Natural killer cell (primary cell): Measurements from ENCODE around the gene CLCNKA. TPM values are rescaled to one million over a fixed set of nuclear protein-coding genes. Genes with fewer than 3 reads are reported as not detected.

Source experiments
- ATAC-seq, 3 donors: fragments of 150-1000 bp in 2 of 3; fragments of 200-7000 bp in 1 of 3; cut with Tn5 transposase; 1 replicate in 1 of 3; 2 replicates in 2 of 3; pipeline ENCODE4 v1.10.0; 2021; ENCODE audit warnings: mild to moderate bottlenecking in 2 of 3, moderate library complexity in 2 of 3
- DNase-seq, 2 donors: peaks; one replicate each; pipeline versions ENCODE4 v3.0.0 to v3.0.0-alpha.2; 2013 to 2021; ENCODE audit warnings: mixed read lengths in 1 of 2
- H3K27ac ChIP-seq: one replicate; pipeline ENCODE4 v1.5.1; 2013; ENCODE audit warnings: mild to moderate bottlenecking, low read length
- H3K27me3 ChIP-seq: one replicate; pipeline ENCODE4 v1.6.1; 2013; ENCODE audit warnings: low read length; ENCODE audit not compliant: control insufficient read depth, insufficient read depth
- H3K36me3 ChIP-seq: one replicate; pipeline ENCODE4 v1.6.1; 2013; ENCODE audit warnings: low read length; ENCODE audit not compliant: control insufficient read depth, insufficient read depth
- H3K4me1 ChIP-seq: one replicate; pipeline ENCODE4 v1.6.1; 2013; ENCODE audit warnings: low read length; ENCODE audit not compliant: control insufficient read depth, insufficient read depth
- H3K4me3 ChIP-seq: one replicate; pipeline ENCODE4 v1.5.1; 2013; ENCODE audit warnings: low read length
- H3K9me3 ChIP-seq: one replicate; pipeline ENCODE4 v1.6.1; 2013; ENCODE audit warnings: low read length; ENCODE audit not compliant: control insufficient read depth, insufficient read depth
- H3K27ac Mint-ChIP-seq, 2 donors: one replicate each; pipeline ENCODE4 v1.8.0; 2022; ENCODE audit warnings: mild to moderate bottlenecking in 2 of 2, mixed read lengths in 2 of 2, moderate library complexity in 1 of 2
- H3K27me3 Mint-ChIP-seq, 2 donors: one replicate each; pipeline ENCODE4 v1.8.0; 2022; ENCODE audit warnings: low read depth in 2 of 2, mixed read lengths in 2 of 2
- H3K36me3 Mint-ChIP-seq: one replicate; pipeline ENCODE4 v1.8.0; 2022; ENCODE audit warnings: mixed read lengths
- H3K4me1 Mint-ChIP-seq, 2 donors: one replicate each; pipeline ENCODE4 v1.8.0; 2022; ENCODE audit warnings: mixed read lengths in 2 of 2
- H3K4me3 Mint-ChIP-seq: one replicate; pipeline ENCODE4 v1.8.0; 2022; ENCODE audit warnings: mild to moderate bottlenecking, moderate library complexity, mixed read lengths
- H3K9me3 Mint-ChIP-seq, 2 donors: one replicate each; pipeline ENCODE4 v1.8.0; 2022; ENCODE audit warnings: mixed read lengths in 2 of 2
- WGBS: methylation state at CpG from one replicate; pipeline ENCODE4 v1.1.7; 2013; ENCODE audit warnings: missing lambda C conversion rate; ENCODE audit not compliant: insufficient coverage; 5-methylcytosine and 5-hydroxymethylcytosine counted together
- intact Hi-C: fragments of 100-400 bp; cut with micrococcal nuclease; formaldehyde crosslinking; loops from one replicate; pipeline ENCODE4 v1.14.2; 2022
- total RNA-seq, 4 donors: library from RNA; stranded (reverse); fragments of 120-200 nt in 1 of 4; gene quantifications; one replicate each; pipeline versions ENCODE4 v1.2.3 to v1.2.4, GENCODE V29; 2013 to 2022
- TF ChIP-seq, protein P1 (sequence below): fragments of 200-600 bp; IDR thresholded peaks from one replicate; pipeline ENCODE4 v1.8.0; 2022; ENCODE audit warnings: antibody characterized with exemption

The CLCNKA gene
- total RNA-seq, 3 donors from 2014 or later (not counting 1 experiment from before 2014, with no cell fraction given): 0.16 to 0.33 TPM; not detected in 1

DNA sequence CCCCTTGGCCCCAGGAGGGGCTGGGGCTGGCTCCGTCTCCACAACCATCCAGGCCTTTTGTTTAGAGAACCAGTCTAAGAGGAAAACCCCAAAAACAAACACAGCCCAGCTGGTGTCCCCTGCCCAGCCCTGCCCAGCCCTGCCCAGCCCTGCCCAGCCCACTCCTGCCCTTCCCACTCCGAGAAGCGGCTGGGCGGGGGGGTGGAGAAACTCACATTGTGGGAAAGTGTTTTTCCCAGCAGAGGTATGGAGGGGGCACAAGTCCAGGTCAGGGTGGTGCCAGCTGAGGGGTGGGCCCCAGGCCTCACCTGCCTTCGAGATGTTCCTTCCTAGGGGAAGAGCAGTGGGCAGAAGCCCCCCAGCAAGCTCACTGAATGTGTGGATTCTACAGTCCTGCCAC is 61.6 kb downstream of the CLCNKA start:
- peaks cover 16% of the 10 kb centered on the region for H3K4me1 ChIP-seq
- H3K27ac ChIP-seq: no peak overlapping the region
- intact Hi-C loops: no loop called here
- WGBS: 99% methylated on average over 5 of the region's 5 CpGs
- Mint-ChIP-seq H3K4me3 (no peak overlapping the region), H3K4me1 (peaks cover 5 to 9% of the 10 kb centered on the region in 2 donors), H3K27me3 (peaks cover 0 to 2% of the 10 kb centered on the region in 2 donors), H3K9me3 (no peaks in the 10 kb centered on the region), H3K27ac (no peak overlapping the region), H3K36me3 (no peaks in the 10 kb centered on the region)
- TF ChIP-seq, protein P1, sequence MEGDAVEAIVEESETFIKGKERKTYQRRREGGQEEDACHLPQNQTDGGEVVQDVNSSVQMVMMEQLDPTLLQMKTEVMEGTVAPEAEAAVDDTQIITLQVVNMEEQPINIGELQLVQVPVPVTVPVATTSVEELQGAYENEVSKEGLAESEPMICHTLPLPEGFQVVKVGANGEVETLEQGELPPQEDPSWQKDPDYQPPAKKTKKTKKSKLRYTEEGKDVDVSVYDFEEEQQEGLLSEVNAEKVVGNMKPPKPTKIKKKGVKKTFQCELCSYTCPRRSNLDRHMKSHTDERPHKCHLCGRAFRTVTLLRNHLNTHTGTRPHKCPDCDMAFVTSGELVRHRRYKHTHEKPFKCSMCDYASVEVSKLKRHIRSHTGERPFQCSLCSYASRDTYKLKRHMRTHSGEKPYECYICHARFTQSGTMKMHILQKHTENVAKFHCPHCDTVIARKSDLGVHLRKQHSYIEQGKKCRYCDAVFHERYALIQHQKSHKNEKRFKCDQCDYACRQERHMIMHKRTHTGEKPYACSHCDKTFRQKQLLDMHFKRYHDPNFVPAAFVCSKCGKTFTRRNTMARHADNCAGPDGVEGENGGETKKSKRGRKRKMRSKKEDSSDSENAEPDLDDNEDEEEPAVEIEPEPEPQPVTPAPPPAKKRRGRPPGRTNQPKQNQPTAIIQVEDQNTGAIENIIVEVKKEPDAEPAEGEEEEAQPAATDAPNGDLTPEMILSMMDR: no peak
- H3K36me3 ChIP-seq: no peaks in the 10 kb centered on the region
- no peaks in the 10 kb centered on the region for H3K27me3 ChIP-seq
- no peaks in the 10 kb centered on the region for H3K9me3 ChIP-seq
- no peak overlapping the region for H3K4me3 ChIP-seq
- DNase-seq (no peak), ATAC-seq (no peak)

Other genes starting within 250 kb of the CLCNKA start
- 1 to 10 TPM in 2 of 3 donors, under 1 TPM in 1; 0.87 to 1.2 (median 1.0) TPM for gene UQCRHL, start 214.4 kb upstream of the CLCNKA start, total RNA-seq
- gene SPEN, start 174.3 kb upstream of the CLCNKA start, total RNA-seq: 100 to 1,000 TPM in 2 of 3 donors, 10 to 100 TPM in 1; 98.1 to 114 (median 105) TPM
- gene ZBTB17, start 45.9 kb upstream of the CLCNKA start, total RNA-seq: 100 to 1,000 TPM in 1 of 3 donors, 10 to 100 TPM in 2; 86.0 to 100 (median 86.9) TPM
- gene SRARP, start 17.8 kb upstream of the CLCNKA start, total RNA-seq: not detected
- not detected for gene HSPB7, start 4.0 kb upstream of the CLCNKA start, total RNA-seq
- gene CLCNKB, start 21.7 kb downstream of the CLCNKA start, total RNA-seq: not detected
- not detected for gene FAM131C, start 51.6 kb downstream of the CLCNKA start, total RNA-seq
- under 1 TPM in 1 of 3 donors, not detected in 2; 0.13 TPM for gene EPHA2, start 134.0 kb downstream of the CLCNKA start, total RNA-seq
- 10 to 100 TPM; 14.6 to 18.9 (median 15.8) TPM for gene ARHGEF19, start 190.6 kb downstream of the CLCNKA start, total RNA-seq
- 10 to 100 TPM in 1 of 3 donors, 1 to 10 TPM in 2; 7.6 to 10.8 (median 8.3) TPM for gene CPLANE2, start 215.1 kb downstream of the CLCNKA start, total RNA-seq